ENCODE data around the gene YIPF3. TPM values are rescaled to one million over a fixed set of nuclear protein-coding genes. Genes with fewer than 3 reads are reported as not detected.
"Not testable (repeated sequence)": the region's sequence is repeated elsewhere in the genome, so short reads cannot be mapped to it uniquely, and the experiment has no call there.

YIPF3 gene
- total RNA-seq, 1 donor from 2014 or later, result 80.0 TPM

DNA sequence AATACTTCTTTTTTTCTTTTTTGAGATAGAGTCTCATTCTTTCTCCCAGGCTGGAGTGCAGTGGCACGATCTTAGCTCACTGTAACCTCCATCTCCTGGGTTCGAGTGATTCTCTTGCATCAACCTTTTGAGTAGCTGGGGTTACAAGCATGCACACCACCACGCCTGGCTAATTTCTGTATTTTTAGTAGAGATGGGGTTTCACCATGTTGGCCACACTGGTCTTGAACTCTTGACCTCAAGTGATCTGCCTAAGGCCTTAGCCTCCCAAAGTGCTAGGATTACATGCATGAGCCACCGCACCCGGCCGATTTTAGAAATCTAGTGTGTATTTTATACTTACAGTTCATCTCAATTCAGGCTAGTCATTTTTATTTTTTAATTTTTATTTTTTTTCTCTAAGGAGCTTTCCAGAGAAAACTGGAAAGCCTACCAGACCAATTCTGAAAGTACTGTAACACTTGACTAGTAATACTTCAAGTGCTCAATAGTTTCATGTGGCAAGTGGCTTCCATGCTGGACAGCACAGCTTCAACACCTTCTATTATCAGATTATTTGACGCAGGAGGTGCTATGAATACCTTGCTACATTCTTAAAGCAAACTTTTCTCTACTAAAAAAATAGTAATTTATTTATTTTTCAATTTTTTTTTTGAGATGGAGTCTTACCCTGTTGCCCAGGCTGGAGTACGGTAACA lies 25.2 kb upstream of the YIPF3 start:
- DNase-seq (ENCODE audit: extremely low spot score in 2 of 2), result no peak
- TF ChIP-seq POLR2A (IDR thresholded peaks at IDR 0.05) (no peak), POLR2AphosphoS5 (IDR thresholded peaks at IDR 0.05; ENCODE audit: insufficient read depth in 1 of 2, low read depth in 1 of 2) (no peak), CTCF (IDR thresholded peaks at IDR 0.05) (no peak)
- intact Hi-C loops (cut with DNase I), result no loop called here
- no peak overlapping the region for H3K27ac ChIP-seq
- no peak overlapping the region for H3K4me3 ChIP-seq
- H3K36me3 ChIP-seq, result peaks cover 0 to 44% of the 10 kb centered on the region in 2 donors
- H3K27me3 ChIP-seq, result no peaks in the 10 kb centered on the region
- no peaks in the 10 kb centered on the region for H3K9me3 ChIP-seq
- no peaks in the 10 kb centered on the region for H3K4me1 ChIP-seq

- TF ChIP-seq CTCF (IDR thresholded peaks at IDR 0.05) (no peak), POLR2AphosphoS5 (IDR thresholded peaks at IDR 0.05; ENCODE audit: insufficient read depth in 1 of 2, low read depth in 1 of 2) (no peak), POLR2A (IDR thresholded peaks at IDR 0.05) (no peak)
- no peaks in the 10 kb centered on the region for H3K27me3 ChIP-seq
- no peak overlapping the region for H3K27ac ChIP-seq
- H3K9me3 ChIP-seq, result no peaks in the 10 kb centered on the region
- H3K4me1 ChIP-seq, result no peaks in the 10 kb centered on the region
- no peak for DNase-seq (ENCODE audit: extremely low spot score in 2 of 2)
- H3K36me3 ChIP-seq, result peaks cover 0 to 30% of the 10 kb centered on the region in 2 donors
- intact Hi-C loops (cut with DNase I), result no loop called here
- no peak overlapping the region for H3K4me3 ChIP-seq
Observed at GRCh38 chr6:43540507-43540906, 23.8 kb upstream of the YIPF3 start.

- H3K27ac ChIP-seq; H3K9me3 ChIP-seq; H3K4me1 ChIP-seq; H3K4me3 ChIP-seq; DNase-seq (ENCODE audit: extremely low spot score in 2 of 2); intact Hi-C loops (cut with DNase I); H3K27me3 ChIP-seq: not testable (repeated sequence)
- H3K36me3 ChIP-seq, result peaks cover 0 to 23% of the 10 kb centered on the region in 2 donors
Observed at GRCh38 chr6:43539409-43539808, 22.7 kb upstream of the YIPF3 start.

GRCh38 chr6:43538986-43539385 lies 22.3 kb upstream of the YIPF3 start:
- peaks cover 0 to 20% of the 10 kb centered on the region in 2 donors for H3K36me3 ChIP-seq
- DNase-seq (ENCODE audit: extremely low spot score in 2 of 2); H3K27ac ChIP-seq; H3K9me3 ChIP-seq; H3K4me3 ChIP-seq; intact Hi-C loops (cut with DNase I); H3K4me1 ChIP-seq; H3K27me3 ChIP-seq: not testable (repeated sequence)

DNA sequence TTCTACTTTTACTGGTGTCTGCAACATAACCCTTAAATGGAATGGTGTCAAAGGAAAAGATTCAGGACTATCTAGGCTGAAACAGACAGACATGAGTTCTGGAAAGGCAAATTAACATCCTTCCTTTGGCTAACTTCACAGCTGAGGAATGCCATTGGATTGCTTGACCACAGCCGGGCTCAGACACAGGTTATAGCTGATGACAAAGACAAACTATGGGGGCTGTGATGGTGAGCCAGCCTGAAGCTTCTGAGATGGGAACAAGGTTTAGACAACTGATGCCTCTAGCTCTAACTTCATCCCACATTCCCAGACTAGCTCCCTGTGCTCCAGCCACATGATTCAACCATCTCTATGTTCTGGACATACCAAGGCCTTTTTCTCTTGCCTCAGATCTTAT lies 15.5 kb upstream of the YIPF3 start:
- H3K27me3 ChIP-seq, result no peaks in the 10 kb centered on the region
- no peak for DNase-seq (ENCODE audit: extremely low spot score in 2 of 2)
- no peak for TF ChIP-seq POLR2AphosphoS5 (IDR thresholded peaks at IDR 0.05; ENCODE audit: insufficient read depth in 1 of 2, low read depth in 1 of 2)
- TF ChIP-seq POLR2A (IDR thresholded peaks at IDR 0.05), result no peak
- TF ChIP-seq CTCF (IDR thresholded peaks at IDR 0.05), result no peak
- peaks cover 0 to 42% of the 10 kb centered on the region in 2 donors for H3K36me3 ChIP-seq
- H3K9me3 ChIP-seq, result no peaks in the 10 kb centered on the region
- intact Hi-C loops (cut with DNase I), result no loop called here
- no peak overlapping the region for H3K27ac ChIP-seq
- no peaks in the 10 kb centered on the region for H3K4me1 ChIP-seq
- H3K4me3 ChIP-seq, result no peak overlapping the region

DNA sequence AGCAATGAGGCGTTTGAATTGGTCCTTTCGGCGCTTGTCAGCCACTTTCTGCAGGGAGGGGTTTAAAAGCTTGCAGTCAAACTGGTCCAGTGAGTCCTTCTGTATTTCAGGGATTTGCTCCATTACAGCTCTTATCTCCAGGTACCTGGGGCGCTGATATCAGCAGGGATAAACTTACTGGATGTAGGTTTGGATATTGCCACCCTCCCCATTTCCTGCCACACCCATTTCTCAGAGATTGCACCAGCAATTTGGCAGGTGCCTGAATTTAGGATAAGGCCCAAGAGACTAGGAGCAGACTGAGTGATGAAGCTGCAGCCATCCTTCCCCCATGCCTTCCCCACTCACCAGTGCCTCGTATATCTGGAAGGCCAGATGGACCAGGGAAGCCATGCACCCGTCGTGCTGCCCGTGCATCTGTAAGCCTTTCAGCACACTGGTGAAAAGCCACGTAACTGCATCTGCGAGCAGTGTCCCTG lies 7.8 kb upstream of the YIPF3 start:
- no peak for TF ChIP-seq POLR2AphosphoS5 (IDR thresholded peaks at IDR 0.05; ENCODE audit: insufficient read depth in 1 of 2, low read depth in 1 of 2)
- TF ChIP-seq POLR2A (IDR thresholded peaks at IDR 0.05), result no peak
- no peak for TF ChIP-seq CTCF (IDR thresholded peaks at IDR 0.05)
- Histone ChIP-seq H3K4me3 (no peak overlapping the region), H3K9me3 (no peaks in the 10 kb centered on the region), H3K27me3 (no peaks in the 10 kb centered on the region), H3K4me1 (no peaks in the 10 kb centered on the region), H3K36me3 (peaks cover 0 to 94% of the 10 kb centered on the region in 2 donors), H3K27ac (no peak overlapping the region)
- DNase-seq (ENCODE audit: extremely low spot score in 2 of 2), result no peak
- intact Hi-C loops (cut with DNase I), result no loop called here

All from vagina (tissue), 2 donors.